Progenitor cell of endocrine pancreas (in vitro differentiated cells): ENCODE results near the gene FLOT2. TPM values are rescaled to one million over a fixed set of nuclear protein-coding genes. Genes with fewer than 3 reads are reported as not detected.

Source experiments
- DNase-seq: peaks from one replicate; pipeline ENCODE4 v3.0.0; 2021; ENCODE audit warnings: low spot score; ENCODE audit not compliant: unreplicated experiment
- H3K27ac Mint-ChIP-seq: 2 replicates; pipeline ENCODE4 v1.8.0; 2021; ENCODE audit warnings: mild to moderate bottlenecking, moderate library complexity, mixed read lengths
- H3K27me3 Mint-ChIP-seq: 2 replicates; pipeline ENCODE4 v1.8.0; 2021; ENCODE audit warnings: mixed read lengths
- H3K36me3 Mint-ChIP-seq: 2 replicates; pipeline ENCODE4 v1.8.0; 2022; ENCODE audit warnings: mixed read lengths; ENCODE audit not compliant: insufficient read depth
- H3K4me1 Mint-ChIP-seq: 2 replicates; pipeline ENCODE4 v1.8.0; 2021; ENCODE audit warnings: low read depth, mixed read lengths
- H3K4me3 Mint-ChIP-seq: 2 replicates; pipeline ENCODE4 v1.8.0; 2021; ENCODE audit warnings: low read depth, mild to moderate bottlenecking, moderate library complexity, mixed read lengths
- H3K9me3 Mint-ChIP-seq: 2 replicates; pipeline ENCODE4 v1.8.0; 2021; ENCODE audit warnings: low read depth, mixed read lengths
- CTCF ChIP-seq: fragments of 200-600 bp; sonication (generic); IDR thresholded peaks from one replicate; pipeline ENCODE4 v1.5.0; 2021; ENCODE audit warnings: antibody characterized with exemption, mild to moderate bottlenecking; ENCODE audit not compliant: unreplicated experiment
- long read RNA-seq: library from polyadenylated mRNA; unstranded; transcript quantifications from one replicate; pipeline ENCODE4 v2.0.0, GENCODE V29; 2020
- total RNA-seq: library from RNA; stranded (reverse); gene quantifications from 2 replicates; pipeline ENCODE4 v1.2.1, GENCODE V29; 2021

Gene FLOT2
- total RNA-seq: 125 and 131 TPM in 2 replicates
- long read RNA-seq, transcript FLOT2-202 (11 exons, 2,618 nt): major isoform, 76 of 106 reads
- long read RNA-seq, transcript FLOT2-210 (11 exons, 2,585 nt): minor isoform, 11 of 106 reads
- long read RNA-seq, partial matches to known transcripts: 4 of 106 reads
- long read RNA-seq, other reads (novel, unspliced or antisense): 14 of 106 reads

GRCh38 chr17:28896884-28897768 is at the start of gene FLOT2:
Gene FLOT2 (minus strand): TSS chr17:28897733. CDS start chr17:28897574, 159 bp downstream.
- Mint-ChIP-seq H3K4me1 (peaks cover 21% of the 10 kb centered on the region), H3K36me3 (peaks cover 7% of the 10 kb centered on the region), H3K27me3 (no peaks in the 10 kb centered on the region), H3K4me3 (peak within 1 kb of the TSS; percentile 93), H3K9me3 (no peaks in the 10 kb centered on the region), H3K27ac (peak within 1 kb of the TSS; percentile 94)
- peak; percentile 40 for TF ChIP-seq CTCF
- DNase-seq: peak; percentile 53

- Mint-ChIP-seq H3K36me3 (peaks cover 12% of the 10 kb centered on the region), H3K9me3 (no peaks in the 10 kb centered on the region), H3K4me3 (no peak overlapping the region), H3K27me3 (no peaks in the 10 kb centered on the region), H3K4me1 (peaks cover 19% of the 10 kb centered on the region), H3K27ac (peak overlapping the region; percentile 58)
- TF ChIP-seq CTCF: no peak
- no peak for DNase-seq
These were observed 48.7 kb upstream of the FLOT2 start for GRCh38 chr17:28946239-28946638.

- peaks cover 12% of the 10 kb centered on the region for H3K36me3 Mint-ChIP-seq
- H3K9me3 Mint-ChIP-seq: no peaks in the 10 kb centered on the region
- H3K4me1 Mint-ChIP-seq: peaks cover 19% of the 10 kb centered on the region
- peak overlapping the region; percentile 58 for H3K27ac Mint-ChIP-seq
- no peak for TF ChIP-seq CTCF
- H3K27me3 Mint-ChIP-seq: no peaks in the 10 kb centered on the region
- DNase-seq: no peak
- no peak overlapping the region for H3K4me3 Mint-ChIP-seq
These were observed 47.6 kb upstream of the FLOT2 start for GRCh38 chr17:28944862-28945741.

GRCh38 chr17:28944343-28944742 is 46.8 kb upstream of the FLOT2 start:
- H3K9me3 Mint-ChIP-seq: no peaks in the 10 kb centered on the region
- no peaks in the 10 kb centered on the region for H3K27me3 Mint-ChIP-seq
- peaks cover 12% of the 10 kb centered on the region for H3K36me3 Mint-ChIP-seq
- TF ChIP-seq CTCF: no peak
- H3K4me1 Mint-ChIP-seq: peaks cover 19% of the 10 kb centered on the region
- H3K27ac Mint-ChIP-seq: no peak overlapping the region
- H3K4me3 Mint-ChIP-seq: no peak overlapping the region
- no peak for DNase-seq

GRCh38 chr17:28942925-28943324 is 45.4 kb upstream of the FLOT2 start:
- Mint-ChIP-seq H3K27ac (no peak overlapping the region), H3K4me1 (peaks cover 11% of the 10 kb centered on the region), H3K4me3 (no peak overlapping the region), H3K27me3 (no peaks in the 10 kb centered on the region), H3K9me3 (no peaks in the 10 kb centered on the region), H3K36me3 (peaks cover 8% of the 10 kb centered on the region)
- TF ChIP-seq CTCF: no peak
- no peak for DNase-seq
